Activated CD8-positive, alpha-beta memory T cell treated with anti-CD3 and anti-CD28 coated beads, Interleukin-2, amount 50 U/mL, for 4 hours (primary cell): ENCODE results near the gene PARD3B.

Experiments
- DNase-seq: peaks from one replicate; pipeline ENCODE4 v3.0.0-alpha.2; 2020

Gene PARD3B

GRCh38 chr2:204972161-204972560, 426.9 kb downstream of the PARD3B start:
- no peak for DNase-seq

GRCh38 chr2:204972606-204973336, 427.5 kb downstream of the PARD3B start:
- no peak for DNase-seq

- DNase-seq: no peak
Observed at GRCh38 chr2:204973616-204974015, 428.3 kb downstream of the PARD3B start.

GRCh38 chr2:204974487-204974886, 429.2 kb downstream of the PARD3B start:
- DNase-seq: no peak

- DNase-seq: no peak
Observed at GRCh38 chr2:204977914-204978313, 432.6 kb downstream of the PARD3B start.

- DNase-seq: no peak
Observed at GRCh38 chr2:204982303-204982702, 437.0 kb downstream of the PARD3B start.

GRCh38 chr2:204984518-204984917, 439.2 kb downstream of the PARD3B start:
- DNase-seq: no peak

- no peak for DNase-seq
Observed at GRCh38 chr2:204986641-204987040, 441.4 kb downstream of the PARD3B start.

- DNase-seq: no peak
Observed at GRCh38 chr2:204988836-204989235, 443.6 kb downstream of the PARD3B start.

- DNase-seq: no peak
Observed at GRCh38 chr2:204989877-204990276, 444.6 kb downstream of the PARD3B start.

- DNase-seq: no peak
Observed at GRCh38 chr2:205001300-205001966, 456.2 kb downstream of the PARD3B start.

GRCh38 chr2:205002390-205002789, 457.1 kb downstream of the PARD3B start:
- DNase-seq: no peak

GRCh38 chr2:205003288-205003687, 458.0 kb downstream of the PARD3B start:
- DNase-seq: no peak

GRCh38 chr2:205010196-205010595, 464.9 kb downstream of the PARD3B start:
- no peak for DNase-seq

- no peak for DNase-seq
Observed at GRCh38 chr2:205011031-205011430, 465.8 kb downstream of the PARD3B start.

GRCh38 chr2:205012961-205013360, 467.7 kb downstream of the PARD3B start:
- DNase-seq: no peak

- no peak for DNase-seq
Observed at GRCh38 chr2:205013586-205013985, 468.3 kb downstream of the PARD3B start.

- no peak for DNase-seq
Observed at GRCh38 chr2:205014201-205014600, 468.9 kb downstream of the PARD3B start.

- DNase-seq: no peak
Observed at GRCh38 chr2:205017381-205017780, 472.1 kb downstream of the PARD3B start.

GRCh38 chr2:205017912-205018311, 472.6 kb downstream of the PARD3B start:
- DNase-seq: no peak

GRCh38 chr2:205020673-205021072, 475.4 kb downstream of the PARD3B start:
- no peak for DNase-seq

- no peak for DNase-seq
Observed at GRCh38 chr2:205022841-205023240, 477.6 kb downstream of the PARD3B start.

GRCh38 chr2:205024822-205025518, 479.7 kb downstream of the PARD3B start:
- no peak for DNase-seq
